Stimulated activated CD4-positive, alpha-beta T cell treated with anti-CD3 and anti-CD28 coated beads, Interleukin-15, amount 100 ng/mL, for 24 hours (primary cell): ENCODE results near the gene KAT8.

Experiments
- DNase-seq: peaks from one replicate; pipeline ENCODE4 v3.0.0-alpha.2; 2020

KAT8 gene

DNA sequence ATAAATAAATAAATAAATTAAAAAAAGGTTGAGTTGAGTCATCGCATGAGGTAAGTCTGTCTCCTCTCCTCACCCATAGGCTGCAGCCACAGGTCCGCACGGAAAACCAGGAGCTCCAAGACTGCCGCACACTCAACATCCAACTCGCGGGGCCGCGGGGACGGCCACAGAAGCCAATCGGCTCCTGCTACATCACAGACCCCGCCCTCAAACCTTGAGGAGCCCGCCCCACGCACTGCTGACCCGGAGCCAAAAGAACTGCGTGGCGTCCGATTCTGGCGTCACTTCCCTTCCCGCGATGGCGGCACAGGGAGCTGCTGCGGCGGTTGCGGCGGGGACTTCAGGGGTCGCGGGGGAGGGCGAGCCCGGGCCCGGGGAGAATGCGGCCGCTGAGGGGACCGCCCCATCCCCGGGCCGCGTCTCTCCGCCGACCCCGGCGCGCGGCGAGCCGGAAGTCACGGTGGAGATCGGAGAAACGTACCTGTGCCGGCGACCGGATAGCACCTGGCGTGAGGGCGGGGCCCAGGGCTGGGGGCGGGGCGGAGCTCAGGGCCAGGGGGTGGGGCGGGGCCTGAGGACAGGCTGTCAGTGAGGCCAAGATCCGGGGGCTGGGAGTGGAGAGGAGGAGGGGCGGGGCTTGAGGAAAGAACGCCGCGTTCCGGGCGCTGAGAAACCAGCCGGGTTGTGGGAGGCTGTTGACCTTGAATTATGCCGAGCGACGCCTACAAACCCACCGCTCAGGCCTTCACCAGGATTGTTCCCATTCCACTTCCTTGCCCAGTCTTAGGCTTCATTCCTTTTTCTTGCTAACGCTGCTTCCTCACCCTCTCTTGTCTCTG lies at the start of gene KAT8:
Gene KAT8 (plus strand): TSS at position 281 of the 839 bp plus-strand sequence. CDS start 18 bp downstream, at position 299.
- DNase-seq: peak; percentile 99

DNA sequence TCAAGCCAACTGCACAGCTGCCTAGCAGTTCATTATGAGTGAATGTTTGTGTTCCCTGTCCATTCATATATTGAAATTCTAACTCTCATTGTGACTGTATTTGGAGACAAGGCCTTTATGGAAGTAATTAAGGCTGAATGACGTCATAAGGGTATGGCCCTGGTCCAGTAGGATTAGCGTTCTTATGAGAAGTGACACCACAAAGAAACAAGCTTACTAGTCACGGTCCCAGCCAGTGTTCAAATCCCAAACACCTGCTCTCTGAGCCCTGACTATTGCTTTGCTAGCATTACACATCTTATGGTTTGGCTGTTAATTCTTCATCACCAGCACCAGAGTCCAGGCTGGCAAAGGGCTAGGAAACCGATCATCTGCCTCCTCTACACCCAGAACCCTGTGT lies 45.6 kb upstream of the KAT8 start:
- no peak for DNase-seq

DNA sequence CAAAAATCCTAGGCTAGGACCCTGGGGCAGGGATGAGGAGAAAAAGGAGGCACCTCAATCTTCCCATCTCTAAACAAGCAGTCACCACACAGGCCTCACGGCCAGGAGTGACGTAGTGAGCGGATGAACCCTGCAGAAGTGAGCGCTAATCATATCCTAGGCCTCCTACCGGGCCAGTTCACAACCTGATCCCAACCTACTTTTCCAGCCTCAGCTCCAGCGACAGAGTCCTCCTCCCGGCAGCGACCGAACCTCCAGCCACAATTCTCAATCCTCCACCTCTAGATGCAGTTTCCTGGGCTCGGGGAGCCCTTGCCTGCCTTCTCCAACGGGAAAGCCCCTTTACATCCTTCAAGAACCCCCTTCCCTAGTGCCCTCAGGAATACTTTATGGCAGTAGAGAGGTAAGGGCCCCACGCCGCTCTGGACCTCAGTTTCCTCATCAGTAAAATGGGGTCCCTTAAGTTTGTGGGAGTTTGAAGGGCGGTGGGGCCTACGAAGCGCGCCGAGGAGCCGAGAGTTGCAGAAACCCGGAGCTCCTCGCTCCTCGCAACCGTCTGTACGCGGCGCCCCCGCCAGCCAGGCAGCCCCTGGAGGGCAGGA lies 44.8 kb upstream of the KAT8 start:
- DNase-seq: peak; percentile 58

DNA sequence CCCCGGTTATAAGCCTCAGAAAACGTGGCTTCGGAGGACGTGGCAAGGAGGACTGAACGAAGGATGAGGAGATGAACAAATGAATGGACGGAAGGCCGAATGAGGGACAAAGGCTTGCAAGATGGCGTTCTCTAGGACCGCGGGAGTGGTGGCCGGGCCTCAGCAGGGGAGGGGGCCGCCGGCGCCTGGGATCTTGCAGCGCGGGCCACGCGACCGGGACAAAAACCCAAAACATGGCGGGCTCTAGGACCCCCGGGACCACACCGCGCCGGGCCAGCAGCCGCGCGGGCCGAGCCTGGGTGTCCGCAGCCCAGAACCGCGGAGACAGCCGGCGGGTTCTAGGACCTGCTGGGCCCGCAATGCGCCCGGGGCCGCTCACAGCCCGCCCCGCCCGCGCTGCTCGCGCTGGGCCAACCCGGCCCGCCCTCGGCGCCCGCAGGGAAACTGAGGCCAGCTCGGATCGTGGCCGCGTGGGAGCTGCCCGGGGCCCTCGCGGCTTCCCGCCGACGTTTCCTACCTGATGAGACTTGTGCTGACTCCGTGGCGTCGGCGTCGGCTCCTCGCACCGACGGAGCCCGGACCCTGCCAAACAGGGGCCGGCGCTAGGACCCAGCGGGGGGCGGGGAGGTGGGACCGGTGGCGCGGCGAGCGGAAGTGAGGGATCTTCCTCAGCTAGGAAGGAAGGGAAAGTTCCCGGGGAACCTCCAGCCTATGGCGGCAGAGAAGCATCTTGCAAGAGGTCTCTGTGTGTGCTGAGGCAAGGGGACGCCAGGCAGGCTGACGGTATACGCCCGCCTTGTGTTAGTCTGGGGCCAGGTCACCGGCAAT lies 44.1 kb upstream of the KAT8 start:
- peak; percentile 95 for DNase-seq

GRCh38 chr16:31073970-31074813 lies 43.3 kb upstream of the KAT8 start, which contains the start of the genes ZNF646 and ZNF668:
Gene ZNF646, plus strand, starts transcription at chr16:31074422. Its CDS starts 1,903 bp downstream, at chr16:31076325.
Gene ZNF668, minus strand, starts transcription at chr16:31074240. Its CDS starts 9,781 bp downstream, at chr16:31064459.
- peak; percentile 99 for DNase-seq

GRCh38 chr16:31074814-31075183 lies 42.7 kb upstream of the KAT8 start:
- DNase-seq: no peak

GRCh38 chr16:31076319-31076718 lies 41.1 kb upstream of the KAT8 start:
- DNase-seq: no peak

DNA sequence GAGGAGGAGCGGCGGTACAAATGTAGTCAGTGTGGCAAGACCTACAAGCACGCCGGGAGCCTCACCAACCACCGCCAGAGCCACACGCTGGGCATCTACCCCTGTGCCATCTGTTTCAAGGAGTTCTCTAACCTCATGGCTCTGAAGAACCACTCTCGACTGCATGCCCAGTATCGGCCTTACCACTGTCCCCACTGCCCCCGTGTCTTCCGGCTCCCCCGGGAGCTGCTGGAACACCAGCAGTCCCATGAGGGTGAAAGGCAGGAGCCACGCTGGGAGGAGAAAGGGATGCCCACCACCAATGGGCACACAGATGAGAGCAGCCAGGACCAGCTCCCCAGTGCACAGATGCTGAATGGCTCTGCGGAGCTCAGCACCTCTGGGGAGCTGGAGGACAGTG lies 40.4 kb upstream of the KAT8 start:
- DNase-seq: no peak

GRCh38 chr16:31077592-31078396 lies 39.7 kb upstream of the KAT8 start:
- no peak for DNase-seq

DNA sequence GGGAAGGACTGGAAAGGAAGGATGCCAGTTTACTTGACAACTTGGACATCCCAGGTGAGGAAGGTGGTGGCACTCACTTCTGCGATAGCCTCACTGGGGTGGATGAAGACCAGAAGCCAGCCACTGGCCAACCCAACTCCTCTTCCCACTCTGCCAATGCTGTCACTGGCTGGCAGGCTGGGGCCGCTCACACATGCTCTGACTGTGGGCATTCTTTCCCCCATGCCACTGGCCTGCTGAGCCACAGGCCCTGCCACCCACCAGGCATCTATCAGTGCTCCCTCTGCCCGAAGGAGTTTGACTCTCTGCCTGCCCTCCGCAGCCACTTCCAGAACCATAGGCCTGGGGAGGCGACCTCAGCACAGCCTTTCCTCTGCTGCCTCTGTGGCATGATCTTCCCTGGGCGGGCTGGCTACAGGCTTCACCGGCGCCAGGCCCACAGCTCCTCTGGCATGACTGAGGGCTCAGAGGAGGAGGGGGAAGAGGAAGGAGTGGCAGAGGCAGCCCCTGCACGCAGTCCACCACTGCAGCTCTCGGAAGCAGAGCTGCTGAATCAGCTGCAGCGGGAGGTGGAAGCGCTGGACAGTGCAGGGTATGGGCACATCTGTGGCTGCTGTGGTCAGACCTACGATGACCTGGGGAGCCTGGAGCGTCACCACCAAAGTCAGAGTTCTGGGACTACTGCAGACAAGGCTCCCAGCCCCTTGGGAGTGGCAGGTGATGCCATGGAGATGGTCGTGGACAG lies 38.7 kb upstream of the KAT8 start:
- DNase-seq: no peak

- DNase-seq: no peak
Measured at GRCh38 chr16:31079342-31079944, 38.0 kb upstream of the KAT8 start.

DNA sequence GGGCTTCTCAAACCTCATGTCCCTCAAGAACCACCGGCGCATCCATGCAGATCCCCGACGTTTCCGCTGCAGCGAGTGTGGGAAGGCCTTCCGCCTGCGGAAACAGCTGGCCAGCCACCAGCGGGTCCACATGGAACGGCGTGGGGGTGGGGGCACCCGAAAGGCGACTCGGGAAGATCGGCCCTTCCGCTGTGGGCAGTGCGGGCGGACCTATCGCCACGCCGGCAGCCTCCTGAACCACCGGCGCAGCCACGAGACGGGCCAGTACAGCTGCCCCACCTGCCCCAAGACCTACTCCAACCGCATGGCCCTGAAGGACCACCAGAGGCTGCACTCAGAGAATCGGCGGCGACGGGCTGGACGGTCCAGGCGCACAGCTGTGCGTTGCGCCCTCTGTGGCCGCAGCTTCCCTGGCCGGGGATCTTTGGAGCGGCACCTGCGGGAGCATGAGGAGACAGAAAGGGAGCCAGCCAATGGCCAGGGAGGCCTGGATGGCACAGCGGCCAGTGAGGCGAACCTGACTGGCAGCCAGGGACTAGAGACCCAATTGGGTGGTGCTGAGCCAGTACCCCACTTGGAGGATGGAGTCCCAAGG lies 37.3 kb upstream of the KAT8 start:
- no peak for DNase-seq

- DNase-seq: no peak
Measured at GRCh38 chr16:31080756-31081419, 36.6 kb upstream of the KAT8 start.

DNA sequence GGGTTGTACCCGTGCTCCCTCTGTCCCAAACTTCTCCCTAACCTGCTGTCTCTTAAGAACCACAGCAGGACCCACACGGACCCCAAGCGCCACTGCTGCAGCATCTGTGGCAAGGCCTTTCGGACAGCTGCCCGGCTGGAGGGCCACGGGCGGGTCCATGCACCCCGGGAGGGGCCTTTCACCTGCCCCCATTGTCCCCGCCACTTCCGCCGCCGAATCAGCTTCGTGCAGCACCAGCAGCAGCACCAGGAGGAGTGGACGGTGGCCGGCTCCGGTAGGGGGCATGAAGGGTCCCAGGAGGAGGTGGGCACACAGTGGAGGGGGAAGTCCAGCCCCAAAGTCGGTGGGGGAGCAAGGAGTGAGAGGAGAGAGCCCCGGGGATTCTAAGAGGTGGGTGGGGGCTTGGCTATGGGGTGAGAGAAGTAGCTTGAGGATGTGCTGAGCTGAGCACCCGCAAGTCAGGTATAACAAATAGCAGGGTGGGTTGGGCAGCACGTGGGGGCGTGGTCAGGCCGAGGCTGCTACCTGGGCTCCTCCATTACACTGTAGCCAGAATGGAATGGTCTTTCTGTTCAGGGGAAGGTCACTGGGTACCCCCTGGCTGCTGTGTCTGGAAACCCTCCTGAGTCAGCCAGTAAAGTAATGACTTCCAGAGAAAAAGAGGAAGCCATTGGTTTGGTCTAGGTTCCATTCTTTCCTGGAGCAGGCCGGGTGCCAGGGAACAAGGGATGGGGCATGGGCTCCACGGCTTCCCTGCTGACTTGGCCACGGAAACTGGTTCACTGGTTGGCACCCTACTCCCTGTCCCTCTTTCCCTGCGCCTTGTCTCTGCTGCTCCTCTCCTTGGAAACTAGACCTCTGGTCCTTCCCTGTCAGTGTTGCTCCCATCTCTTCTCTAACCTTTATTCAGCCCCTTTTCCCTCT lies 35.8 kb upstream of the KAT8 start:
- no peak for DNase-seq

DNA sequence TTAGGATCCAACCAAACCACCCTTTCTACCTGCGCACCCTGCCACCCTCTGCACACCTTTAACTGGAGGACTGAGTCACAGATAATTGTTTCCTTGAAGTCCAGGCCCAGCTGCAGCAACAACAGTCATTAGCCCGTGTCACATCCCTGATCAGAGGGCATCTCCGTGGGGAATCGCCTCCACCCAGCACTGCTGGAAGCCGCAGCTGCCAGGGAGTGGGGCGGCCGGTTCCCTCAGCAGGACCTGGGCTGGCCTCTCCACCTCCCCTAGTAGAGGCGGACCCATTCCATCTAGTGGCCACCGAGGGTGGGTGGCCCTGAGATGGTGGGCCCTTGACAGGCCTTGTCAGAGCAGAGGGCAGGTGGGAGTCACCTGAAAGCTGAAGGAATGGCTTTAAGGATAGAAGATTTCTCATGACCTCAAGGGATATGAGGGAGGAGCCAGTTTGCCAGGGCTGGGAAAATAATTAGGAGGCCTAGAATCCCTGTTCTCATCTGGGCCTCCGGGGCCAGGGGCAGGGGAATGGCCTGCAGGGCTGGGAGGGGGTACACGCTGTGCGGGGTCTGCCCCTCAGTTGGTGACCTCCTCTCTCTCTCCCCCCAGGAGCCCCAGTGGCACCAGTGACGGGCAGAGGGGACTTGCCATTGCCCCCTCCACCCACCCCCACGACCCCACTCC lies 35.0 kb upstream of the KAT8 start:
- no peak for DNase-seq

- DNase-seq: no peak
Measured at GRCh38 chr16:31083081-31083480, 34.4 kb upstream of the KAT8 start.

DNA sequence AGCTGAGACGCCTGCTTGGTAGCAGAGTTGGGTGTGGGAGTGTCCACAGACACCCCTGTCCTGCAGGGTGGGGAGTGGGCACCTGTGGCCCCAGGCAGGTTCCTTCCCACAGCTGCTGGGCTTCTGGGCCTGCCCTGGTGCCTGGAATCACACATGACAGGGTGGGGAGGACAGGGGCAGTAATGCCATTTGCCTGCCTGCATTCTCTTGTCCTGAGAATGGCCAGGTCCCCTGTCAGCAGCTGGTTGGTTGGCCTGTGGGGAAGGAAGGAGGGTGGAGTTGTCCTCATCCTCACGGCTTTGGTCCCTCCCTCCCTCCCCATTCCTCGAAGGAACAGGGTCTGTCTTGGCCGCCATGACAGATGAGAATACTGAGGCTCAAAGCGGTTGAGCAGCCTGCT lies 33.9 kb upstream of the KAT8 start:
- no peak for DNase-seq

- no peak for DNase-seq
Measured at GRCh38 chr16:31083981-31084380, 33.5 kb upstream of the KAT8 start.
